Measurements from ENCODE around the gene CASQ1. TPM values are rescaled to one million over a fixed set of nuclear protein-coding genes. Genes with fewer than 3 reads are reported as not detected.

Gene CASQ1
- total and polyA plus RNA-seq, 5 donors = 9.5 to 33.3 (median 19.0) TPM

GRCh38 chr1:160157174-160157573, 33.2 kb upstream of the CASQ1 start:
- ATAC-seq (no peak), DNase-seq (no peak)
- H3K27me3 ChIP-seq (ENCODE audit: control insufficient read depth, insufficient read depth) = no peaks in the 10 kb centered on the region
- no peak overlapping the region for H3K27ac ChIP-seq (ENCODE audit: low read length)
- H3K4me1 ChIP-seq (ENCODE audit: control insufficient read depth, insufficient read depth, low read length) = no peaks in the 10 kb centered on the region
- H3K9me3 ChIP-seq (ENCODE audit: control insufficient read depth, low read length) = no peaks in the 10 kb centered on the region
- 75% methylated on average over 4 of the region's 4 CpGs for whole genome bisulfite sequencing
- intact Hi-C loops (cut with DNase I) = no loop called here
- H3K4me3 ChIP-seq (ENCODE audit: low read length) = no peak overlapping the region

- WGBS = 73% methylated on average over 3 of the region's 3 CpGs
- ATAC-seq (no peak), DNase-seq (no peak)
- intact Hi-C loops (cut with DNase I) = no loop called here
- Histone ChIP-seq H3K9me3 (ENCODE audit: control insufficient read depth, low read length) (no peaks in the 10 kb centered on the region), H3K27me3 (ENCODE audit: control insufficient read depth, insufficient read depth) (no peaks in the 10 kb centered on the region), H3K27ac (ENCODE audit: low read length) (no peak overlapping the region), H3K4me1 (ENCODE audit: control insufficient read depth, insufficient read depth, low read length) (no peaks in the 10 kb centered on the region), H3K4me3 (ENCODE audit: low read length) (no peak overlapping the region)
These were observed 32.3 kb upstream of the CASQ1 start for GRCh38 chr1:160158031-160158430.

GRCh38 chr1:160158534-160158933, 31.8 kb upstream of the CASQ1 start:
- intact Hi-C loops (cut with DNase I) = no loop called here
- Histone ChIP-seq H3K27ac (ENCODE audit: low read length) (no peak overlapping the region), H3K9me3 (ENCODE audit: control insufficient read depth, low read length) (no peaks in the 10 kb centered on the region), H3K4me1 (ENCODE audit: control insufficient read depth, insufficient read depth, low read length) (no peaks in the 10 kb centered on the region), H3K4me3 (ENCODE audit: low read length) (no peak overlapping the region), H3K27me3 (ENCODE audit: control insufficient read depth, insufficient read depth) (no peaks in the 10 kb centered on the region)
- 85% methylated on average over 4 of the region's 4 CpGs for WGBS
- DNase-seq (no peak), ATAC-seq (no peak)

- H3K27me3 ChIP-seq (ENCODE audit: control insufficient read depth, insufficient read depth) = no peaks in the 10 kb centered on the region
- H3K4me3 ChIP-seq (ENCODE audit: low read length) = no peak overlapping the region
- H3K4me1 ChIP-seq (ENCODE audit: control insufficient read depth, insufficient read depth, low read length) = no peaks in the 10 kb centered on the region
- no peaks in the 10 kb centered on the region for H3K9me3 ChIP-seq (ENCODE audit: control insufficient read depth, low read length)
- intact Hi-C loops (cut with DNase I) = no loop called here
- no peak overlapping the region for H3K27ac ChIP-seq (ENCODE audit: low read length)
- no peak for ATAC-seq
- no peak for DNase-seq
These were observed 30.5 kb upstream of the CASQ1 start for GRCh38 chr1:160159846-160160245.

- DNase-seq (peak; percentile 22 to 68 (median 65)), ATAC-seq (peak; percentile 45 to 67)
- no peak overlapping the region for H3K27ac ChIP-seq (ENCODE audit: low read length)
- no peaks in the 10 kb centered on the region for H3K9me3 ChIP-seq (ENCODE audit: control insufficient read depth, low read length)
- 48% methylated on average over 6 of the region's 6 CpGs for WGBS
- H3K4me1 ChIP-seq (ENCODE audit: control insufficient read depth, insufficient read depth, low read length) = no peaks in the 10 kb centered on the region
- intact Hi-C loops (cut with DNase I) = no loop called here
- no peaks in the 10 kb centered on the region for H3K27me3 ChIP-seq (ENCODE audit: control insufficient read depth, insufficient read depth)
- H3K4me3 ChIP-seq (ENCODE audit: low read length) = no peak overlapping the region
These were observed 28.2 kb upstream of the CASQ1 start for GRCh38 chr1:160161965-160162705.

GRCh38 chr1:160162931-160163330, 27.4 kb upstream of the CASQ1 start:
- H3K4me1 ChIP-seq (ENCODE audit: control insufficient read depth, insufficient read depth, low read length) = no peaks in the 10 kb centered on the region
- no peak for ATAC-seq
- no peak for DNase-seq
- H3K27ac ChIP-seq (ENCODE audit: low read length) = no peak overlapping the region
- intact Hi-C loops (cut with DNase I) = no loop called here
- H3K9me3 ChIP-seq (ENCODE audit: control insufficient read depth, low read length) = no peaks in the 10 kb centered on the region
- 68% methylated on average over 2 of the region's 2 CpGs for WGBS
- no peak overlapping the region for H3K4me3 ChIP-seq (ENCODE audit: low read length)
- H3K27me3 ChIP-seq (ENCODE audit: control insufficient read depth, insufficient read depth) = no peaks in the 10 kb centered on the region

- intact Hi-C loops (cut with DNase I) = no loop called here
- no peak overlapping the region for H3K4me3 ChIP-seq (ENCODE audit: low read length)
- H3K4me1 ChIP-seq (ENCODE audit: control insufficient read depth, insufficient read depth, low read length) = no peaks in the 10 kb centered on the region
- H3K27ac ChIP-seq (ENCODE audit: low read length) = no peak overlapping the region
- DNase-seq (no peak), ATAC-seq (no peak)
- H3K9me3 ChIP-seq (ENCODE audit: control insufficient read depth, low read length) = no peaks in the 10 kb centered on the region
- H3K27me3 ChIP-seq (ENCODE audit: control insufficient read depth, insufficient read depth) = no peaks in the 10 kb centered on the region
- 98% methylated on average over 1 of the region's 1 CpG for WGBS
These were observed 26.8 kb upstream of the CASQ1 start for GRCh38 chr1:160163615-160164014.

- whole genome bisulfite sequencing = 75% methylated on average over 10 of the region's 10 CpGs
- Histone ChIP-seq H3K9me3 (ENCODE audit: control insufficient read depth, low read length) (no peaks in the 10 kb centered on the region), H3K4me3 (ENCODE audit: low read length) (no peak overlapping the region), H3K27me3 (ENCODE audit: control insufficient read depth, insufficient read depth) (no peaks in the 10 kb centered on the region), H3K4me1 (ENCODE audit: control insufficient read depth, insufficient read depth, low read length) (no peaks in the 10 kb centered on the region), H3K27ac (ENCODE audit: low read length) (no peak overlapping the region)
- intact Hi-C loops (cut with DNase I) = no loop called here
- ATAC-seq (no peak), DNase-seq (no peak)
These were observed 26.3 kb upstream of the CASQ1 start for GRCh38 chr1:160164121-160164520.

- Histone ChIP-seq H3K9me3 (ENCODE audit: control insufficient read depth, low read length) (no peaks in the 10 kb centered on the region), H3K4me1 (ENCODE audit: control insufficient read depth, insufficient read depth, low read length) (no peaks in the 10 kb centered on the region), H3K4me3 (ENCODE audit: low read length) (no peak overlapping the region), H3K27me3 (ENCODE audit: control insufficient read depth, insufficient read depth) (no peaks in the 10 kb centered on the region), H3K27ac (ENCODE audit: low read length) (no peak overlapping the region)
- 78% methylated on average over 12 of the region's 12 CpGs for WGBS
- ATAC-seq = no peak
- intact Hi-C loops (cut with DNase I) = no loop called here
- DNase-seq = no peak
These were observed 24.1 kb upstream of the CASQ1 start for GRCh38 chr1:160166166-160166868.

GRCh38 chr1:160167056-160167455, 23.3 kb upstream of the CASQ1 start:
- intact Hi-C loops (cut with DNase I) = no loop called here
- 86% methylated on average over 4 of the region's 4 CpGs for WGBS

GRCh38 chr1:160167580-160167979, 22.8 kb upstream of the CASQ1 start:
- ATAC-seq = no peak

More at GRCh38 chr1:160167056-160167455, 23.3 kb upstream of the CASQ1 start:
- Histone ChIP-seq H3K4me3 (ENCODE audit: low read length) (no peak overlapping the region), H3K27me3 (ENCODE audit: control insufficient read depth, insufficient read depth) (no peaks in the 10 kb centered on the region), H3K27ac (ENCODE audit: low read length) (no peak overlapping the region), H3K9me3 (ENCODE audit: control insufficient read depth, low read length) (no peaks in the 10 kb centered on the region), H3K4me1 (ENCODE audit: control insufficient read depth, insufficient read depth, low read length) (no peaks in the 10 kb centered on the region)
- DNase-seq (no peak), ATAC-seq (no peak)

More at GRCh38 chr1:160167580-160167979, 22.8 kb upstream of the CASQ1 start:
- H3K27ac ChIP-seq (ENCODE audit: low read length) = no peak overlapping the region
- WGBS = 91% methylated on average over 6 of the region's 6 CpGs
- intact Hi-C loops (cut with DNase I) = no loop called here
- no peak overlapping the region for H3K4me3 ChIP-seq (ENCODE audit: low read length)
- H3K4me1 ChIP-seq (ENCODE audit: control insufficient read depth, insufficient read depth, low read length) = no peaks in the 10 kb centered on the region
- H3K27me3 ChIP-seq (ENCODE audit: control insufficient read depth, insufficient read depth) = no peaks in the 10 kb centered on the region
- H3K9me3 ChIP-seq (ENCODE audit: control insufficient read depth, low read length) = no peaks in the 10 kb centered on the region
- no peak for DNase-seq
